Measurements from ENCODE around the gene TSHB. TPM values are rescaled to one million over a fixed set of nuclear protein-coding genes. Genes with fewer than 3 reads are reported as not detected.

The TSHB gene
- total RNA-seq, 1 donor = not detected

- Histone ChIP-seq H3K27ac (ENCODE audit: low read depth, low read length) (no peak overlapping the region), H4K20me1 (ENCODE audit: insufficient read depth, low read length) (no peaks in the 10 kb centered on the region), H3K4me3 (ENCODE audit: insufficient read depth, low read length) (no peak overlapping the region), H3K9me3 (ENCODE audit: low read depth, low read length) (no peaks in the 10 kb centered on the region), H3K27me3 (ENCODE audit: insufficient read depth, low read length) (no peaks in the 10 kb centered on the region), H3K36me3 (ENCODE audit: insufficient read depth, low read length) (no peaks in the 10 kb centered on the region), H2AFZ (ENCODE audit: low read length) (no peak overlapping the region), H3K4me2 (ENCODE audit: insufficient read depth, low read length) (no peak overlapping the region), H3K4me1 (ENCODE audit: insufficient read depth, low read length) (peaks cover 76% of the 10 kb centered on the region), H3K79me2 (ENCODE audit: insufficient read depth, low read length) (no peaks in the 10 kb centered on the region)
- TF ChIP-seq CTCF (IDR thresholded peaks at IDR 0.05; ENCODE audit: extremely low read depth, low read depth, low read length) = no peak
- no peak for DNase-seq (ENCODE audit: insufficient read length, low spot score, missing footprints)
Observed at GRCh38 chr1:115071012-115071664, 41.5 kb downstream of the TSHB start.

GRCh38 chr1:115073298-115074087, 43.9 kb downstream of the TSHB start:
- H3K9me3 ChIP-seq (ENCODE audit: low read depth, low read length) = no peaks in the 10 kb centered on the region
- H4K20me1 ChIP-seq (ENCODE audit: insufficient read depth, low read length) = no peaks in the 10 kb centered on the region
- H3K27ac ChIP-seq (ENCODE audit: low read depth, low read length) = no peak overlapping the region
- DNase-seq (ENCODE audit: insufficient read length, low spot score, missing footprints) = no peak
- peak overlapping the region; percentile 57 for H3K4me2 ChIP-seq (ENCODE audit: insufficient read depth, low read length)
- no peak overlapping the region for H3K4me3 ChIP-seq (ENCODE audit: insufficient read depth, low read length)
- no peak for TF ChIP-seq CTCF (IDR thresholded peaks at IDR 0.05; ENCODE audit: extremely low read depth, low read depth, low read length)
- no peak overlapping the region for H2AFZ ChIP-seq (ENCODE audit: low read length)
- no peaks in the 10 kb centered on the region for H3K79me2 ChIP-seq (ENCODE audit: insufficient read depth, low read length)
- no peaks in the 10 kb centered on the region for H3K27me3 ChIP-seq (ENCODE audit: insufficient read depth, low read length)
- no peaks in the 10 kb centered on the region for H3K36me3 ChIP-seq (ENCODE audit: insufficient read depth, low read length)
- peaks cover 64% of the 10 kb centered on the region for H3K4me1 ChIP-seq (ENCODE audit: insufficient read depth, low read length)

- Histone ChIP-seq H3K4me2 (ENCODE audit: insufficient read depth, low read length) (peak overlapping the region; percentile 10), H3K4me3 (ENCODE audit: insufficient read depth, low read length) (no peak overlapping the region), H3K27me3 (ENCODE audit: insufficient read depth, low read length) (no peaks in the 10 kb centered on the region), H3K79me2 (ENCODE audit: insufficient read depth, low read length) (no peaks in the 10 kb centered on the region), H2AFZ (ENCODE audit: low read length) (no peak overlapping the region), H3K36me3 (ENCODE audit: insufficient read depth, low read length) (no peaks in the 10 kb centered on the region), H4K20me1 (ENCODE audit: insufficient read depth, low read length) (no peaks in the 10 kb centered on the region), H3K4me1 (ENCODE audit: insufficient read depth, low read length) (peaks cover 49% of the 10 kb centered on the region), H3K9me3 (ENCODE audit: low read depth, low read length) (no peaks in the 10 kb centered on the region), H3K27ac (ENCODE audit: low read depth, low read length) (peak overlapping the region; percentile 27)
- DNase-seq (ENCODE audit: insufficient read length, low spot score, missing footprints) = peak; percentile 89
- TF ChIP-seq CTCF (IDR thresholded peaks at IDR 0.05; ENCODE audit: extremely low read depth, low read depth, low read length) = no peak
Observed at GRCh38 chr1:115074839-115075534, 45.4 kb downstream of the TSHB start.
